GM12878 (cell line): Measurements from ENCODE around the gene HDHD2. TPM values are rescaled to one million over a fixed set of nuclear protein-coding genes. Genes with fewer than 3 reads are reported as not detected.

Source experiments
- ATAC-seq: fragments of 200-7000 bp; cut with Tn5 transposase; 3 replicates; pipeline ENCODE4 v1.9.1; 2020; ENCODE audit warnings: mild to moderate bottlenecking, moderate library complexity
- BruUV-seq: library from RNA; stranded (reverse); fragments of 400-500 nt; replicated peaks from 2 replicates; lab custom pipeline; 2021; lab: Mats Ljungman, UMichigan
- CTCF ChIA-PET: fragments of 300-600 bp; sonication (Branson Sonifier 250); formaldehyde crosslinking; extraction: SDS; loops from one replicate; lab custom pipeline; 2021; ENCODE audit warnings: inconsistent platforms; lab: Yijun Ruan, JAX
- POLR2A ChIA-PET: fragments of 350-600 bp; formaldehyde crosslinking; extraction: SDS; loops from one replicate; lab custom pipeline; 2021; ENCODE audit warnings: inconsistent platforms; lab: Charles Lee
- RAD21 ChIA-PET: fragments of 300-600 bp; sonication (Branson Sonifier 250); formaldehyde crosslinking; loops from one replicate; lab custom pipeline; 2023; ENCODE audit warnings: antibody characterized with exemption; ENCODE audit not compliant: unreplicated experiment; lab: Charles Lee
- SMC1A ChIA-PET: fragments of 300-600 bp; sonication (Branson Sonifier 250); formaldehyde crosslinking; loops from one replicate; lab custom pipeline; 2023; ENCODE audit not compliant: unreplicated experiment, uncharacterized antibody; lab: Charles Lee
- DNase-seq: peaks from one replicate; pipeline ENCODE4 v3.0.0-alpha.2; 2011; ENCODE audit warnings: low read depth, low spot score
- FAIRE-seq: peaks from 3 replicates; lab custom pipeline; 2011; peaks lifted over from hg19 to GRCh38; lab: Jason Lieb, UNC
- H2AFZ ChIP-seq: 2 replicates; pipeline ENCODE4 v1.6.0; 2011; ENCODE audit warnings: low read depth, low read length, control low read depth; ENCODE audit not compliant: control insufficient read depth
- H3K27ac ChIP-seq: 2 replicates; pipeline ENCODE4 v1.5.1; 2011; ENCODE audit warnings: control low read depth; ENCODE audit not compliant: control insufficient read depth, insufficient read depth
- H3K27me3 ChIP-seq, 2 experiments: replicated peaks in 1 of 2; 2 replicates each; pipeline versions ENCODE4 v1.6.0 to v1.6.1; 2011; ENCODE audit warnings: low read length in 1 of 2; ENCODE audit not compliant: control insufficient read depth in 2 of 2, insufficient read depth in 2 of 2
- H3K36me3 ChIP-seq, 2 experiments: 2 replicates each; pipeline ENCODE4 v1.5.1; 2011; ENCODE audit warnings: low read length in 1 of 2; ENCODE audit not compliant: control insufficient read depth in 2 of 2, insufficient read depth in 2 of 2
- H3K4me1 ChIP-seq: 2 replicates; pipeline ENCODE4 v1.6.1; 2011; ENCODE audit warnings: mild to moderate bottlenecking, low read length, moderate library complexity, mixed read lengths; ENCODE audit not compliant: control insufficient read depth, insufficient read depth
- H3K4me2 ChIP-seq: 2 replicates; pipeline ENCODE4 v1.6.0; 2011; ENCODE audit warnings: control low read depth; ENCODE audit not compliant: control insufficient read depth, insufficient read depth
- H3K4me3 ChIP-seq: fragments of 200-600 bp; sonication (generic); 2 replicates; pipeline ENCODE4 v1.5.1; 2016
- H3K79me2 ChIP-seq: 2 replicates; pipeline ENCODE4 v1.6.0; 2011; ENCODE audit warnings: low read length; ENCODE audit not compliant: control insufficient read depth, insufficient read depth
- H3K9ac ChIP-seq: 2 replicates; pipeline ENCODE4 v1.8.0; 2011; ENCODE audit warnings: low read length, control low read depth, mixed read lengths; ENCODE audit not compliant: control insufficient read depth, insufficient read depth
- H3K9me3 ChIP-seq: replicated peaks from 3 replicates; pipeline ENCODE4 v1.5.1; 2011; ENCODE audit warnings: mild to moderate bottlenecking, low read length; ENCODE audit not compliant: control insufficient read depth, insufficient read depth
- H4K20me1 ChIP-seq: 2 replicates; pipeline ENCODE4 v1.6.0; 2011; ENCODE audit not compliant: control insufficient read depth, insufficient read depth
- ATF7 ChIP-seq: fragments of 450-650 bp; IDR thresholded peaks from 2 replicates; pipeline ENCODE4 v1.6.1; 2016; ENCODE audit warnings: low read depth, mild to moderate bottlenecking
- RAD21 ChIP-seq: IDR thresholded peaks from 2 replicates; pipeline ENCODE4 v1.6.1; 2011; ENCODE audit warnings: mild to moderate bottlenecking, low read depth, low read length, moderate library complexity; ENCODE audit not compliant: insufficient read depth
- SMC3 ChIP-seq: IDR thresholded peaks from 2 replicates; pipeline ENCODE4 v1.6.1; 2011; ENCODE audit warnings: low read length, improper control_type of control experiment, borderline replicate concordance
- YY1 ChIP-seq: IDR thresholded peaks from 2 replicates; pipeline ENCODE4 v1.6.1; 2011; ENCODE audit warnings: low read depth, mild to moderate bottlenecking, low read length
- ZNF217 ChIP-seq: fragments of 450-650 bp; IDR thresholded peaks from 2 replicates; pipeline ENCODE4 v1.6.1; 2017; ENCODE audit warnings: antibody characterized with exemption, mild to moderate bottlenecking
- WGBS: methylation state at CpG from one replicate; pipeline ENCODE4 v1.1.6; 2016; ENCODE audit warnings: low lambda C conversion rate; ENCODE audit not compliant: insufficient replicate concordance, insufficient coverage; ENCODE audit errors: missing lambda C conversion rate; 5-methylcytosine and 5-hydroxymethylcytosine counted together
- in situ Hi-C: fragments of 300-500 bp; cut with MboI; formaldehyde crosslinking; loops from 9 replicates; pipeline ENCODE4 v1.14.3; 2018; ENCODE audit warnings: mixed read lengths
- intact Hi-C: fragments of 100-400 bp; cut with micrococcal nuclease; formaldehyde crosslinking; loops from one replicate; pipeline ENCODE4 v1.14.2; 2022; ENCODE audit not compliant: unreplicated experiment
- polyA plus RNA-seq, 11 experiments: library from polyadenylated mRNA; depleted of rRNA in 4 of 11; unstranded in 6 of 11; stranded (reverse) in 5 of 11; fragments of >200 nt; fragmentation: Nextera tagmentation in 4 of 11; fragmentation: Illumina TruSeq in 1 of 11; extraction: Ambion mirVana in 4 of 11; extraction: Trizol in 1 of 11; gene quantifications; 1 replicate in 1 of 11; 2 replicates in 10 of 11; pipeline versions ENCODE4 v1.2.1 to v1.2.3, GENCODE V29; 2011 to 2016; ENCODE audit warnings: inconsistent platforms in 2 of 11, missing spikeins in 2 of 11, low read depth in 1 of 11
- total RNA-seq, 4 experiments: library from RNA; depleted of rRNA in 3 of 4; stranded (reverse); fragments of >200 nt in 3 of 4; fragmentation: Illumina TruSeq in 1 of 4; extraction: Trizol in 1 of 4; gene quantifications; 2 replicates each; pipeline versions ENCODE4 v1.2.1 to v1.2.3, GENCODE V29; 2013 to 2021
- TF ChIP-seq, protein P1 (sequence below), 3 experiments: IDR thresholded peaks in 2 of 3; conservative IDR thresholded peaks in 1 of 3; 2 replicates each; pipeline ENCODE4 v1.5.1; 2011; ENCODE audit warnings: low read depth in 3 of 3, low read length in 3 of 3, mild to moderate bottlenecking in 3 of 3, control low read depth in 2 of 3, moderate library complexity in 2 of 3, inconsistent platforms in 1 of 3, mixed read lengths in 1 of 3; ENCODE audit not compliant: control insufficient read depth in 2 of 3, insufficient read depth in 1 of 3; ENCODE audit errors: extremely low read depth in 1 of 3

HDHD2 gene
- total and polyA plus RNA-seq, 10 of the 15 experiments (the other 5 are each of a cell fraction or from before 2014, with no cell fraction given) = 4.6 to 29.1 (median 17.7) TPM

DNA sequence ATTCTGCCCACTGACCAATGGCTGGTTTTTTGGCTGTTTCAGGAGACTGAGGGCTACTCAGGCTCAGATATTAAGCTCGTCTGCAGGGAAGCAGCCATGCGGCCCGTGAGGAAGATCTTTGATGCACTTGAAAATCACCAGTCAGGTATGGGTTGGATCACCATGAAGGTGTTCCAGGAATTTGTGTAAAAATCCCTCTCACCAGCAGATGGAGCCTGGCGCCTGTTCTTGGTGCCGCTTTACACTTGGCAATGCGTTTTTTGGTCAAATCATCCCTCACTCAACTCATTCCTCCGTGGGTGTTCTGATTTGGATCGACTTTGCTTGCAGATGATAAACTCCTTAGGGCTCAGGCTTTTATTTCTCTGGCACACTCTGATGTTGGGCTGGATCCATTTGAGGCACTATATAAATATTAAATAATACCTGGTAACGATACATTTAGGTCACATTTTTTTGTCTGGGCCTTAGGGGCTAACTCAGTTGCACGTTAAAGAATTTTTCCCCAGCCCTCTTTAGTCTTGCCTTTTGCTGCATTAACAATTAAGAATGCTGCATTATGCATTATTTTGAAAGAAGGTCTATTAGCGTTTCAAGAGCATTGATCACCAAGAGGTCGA, 50.0 kb downstream of the HDHD2 start:
- Histone ChIP-seq H3K4me2 (no peak overlapping the region), H3K9me3 (no peaks in the 10 kb centered on the region)
- TF ChIP-seq RAD21 (peak; percentile 94), YY1 (0 out of 2 replicates have a peak, but pooled peaks have one; percentile 24), ZNF217 (no peak), SMC3 (peak; percentile 88), ATF7 (no peak)
- TF ChIP-seq, protein P1, sequence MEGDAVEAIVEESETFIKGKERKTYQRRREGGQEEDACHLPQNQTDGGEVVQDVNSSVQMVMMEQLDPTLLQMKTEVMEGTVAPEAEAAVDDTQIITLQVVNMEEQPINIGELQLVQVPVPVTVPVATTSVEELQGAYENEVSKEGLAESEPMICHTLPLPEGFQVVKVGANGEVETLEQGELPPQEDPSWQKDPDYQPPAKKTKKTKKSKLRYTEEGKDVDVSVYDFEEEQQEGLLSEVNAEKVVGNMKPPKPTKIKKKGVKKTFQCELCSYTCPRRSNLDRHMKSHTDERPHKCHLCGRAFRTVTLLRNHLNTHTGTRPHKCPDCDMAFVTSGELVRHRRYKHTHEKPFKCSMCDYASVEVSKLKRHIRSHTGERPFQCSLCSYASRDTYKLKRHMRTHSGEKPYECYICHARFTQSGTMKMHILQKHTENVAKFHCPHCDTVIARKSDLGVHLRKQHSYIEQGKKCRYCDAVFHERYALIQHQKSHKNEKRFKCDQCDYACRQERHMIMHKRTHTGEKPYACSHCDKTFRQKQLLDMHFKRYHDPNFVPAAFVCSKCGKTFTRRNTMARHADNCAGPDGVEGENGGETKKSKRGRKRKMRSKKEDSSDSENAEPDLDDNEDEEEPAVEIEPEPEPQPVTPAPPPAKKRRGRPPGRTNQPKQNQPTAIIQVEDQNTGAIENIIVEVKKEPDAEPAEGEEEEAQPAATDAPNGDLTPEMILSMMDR (IDR thresholded peaks at IDR 0.05 in 2 of 3, conservative IDR thresholded peaks at IDR 0.05 in 1 of 3; ENCODE audit: control insufficient read depth in 2 of 3, extremely low read depth in 1 of 3, insufficient read depth in 1 of 3, low read depth in 3 of 3, low read length in 3 of 3) = peak; percentile 73 to 91 (median 75); a peak in 5 of 6 replicates
- TF ChIP-seq, all 136 proteins: peak for 4
- no peak overlapping the region for H3K4me3 ChIP-seq
- BruUV-seq = no TSS peak
- H4K20me1 ChIP-seq = no peaks in the 10 kb centered on the region
- DNase-seq (no peak), FAIRE-seq (peak; percentile 27), ATAC-seq (peak; percentile 89)
- RAD21 ChIA-PET = interaction anchor here (1.2 to 1.8 kb wide), 2 partner anchors 19 to 104 kb away, joined by 3 to 8 read pairs; no protein-coding TSS in a partner anchor
- no peak overlapping the region for H3K9ac ChIP-seq
- SMC1A ChIA-PET = interaction anchor here (0.8 to 4.1 kb wide), 5 partner anchors 12 to 104 kb away, joined by 3 to 47 read pairs (median 4); no protein-coding TSS in a partner anchor
- WGBS = 34% methylated on average over 12 of the region's 12 CpGs
- CTCF ChIA-PET = interaction anchor here (0.6 to 4.9 kb wide), 7 partner anchors 11 to 115 kb away, joined by 3 to 50 read pairs (median 10); no protein-coding TSS in a partner anchor
- no peak overlapping the region for H3K27ac ChIP-seq
- H3K36me3 ChIP-seq = no peaks in the 10 kb centered on the region
- no peaks in the 10 kb centered on the region for H3K79me2 ChIP-seq
- no peaks in the 10 kb centered on the region for H3K27me3 ChIP-seq
- no peak overlapping the region for H2AFZ ChIP-seq
- POLR2A ChIA-PET = no interaction called here
- intact Hi-C loops = loop anchor here (1.0 to 5.0 kb wide), 4 partner anchors 105 to 656 kb away; no protein-coding TSS in a partner anchor
- in situ Hi-C loops = loop anchor here (5.0 kb wide), 2 partner anchors 107 to 652 kb away; no protein-coding TSS in a partner anchor
- H3K4me1 ChIP-seq = no peaks in the 10 kb centered on the region
